ENCODE results near the gene PLSCR1. TPM values are rescaled to one million over a fixed set of nuclear protein-coding genes. Genes with fewer than 3 reads are reported as not detected.

Gene PLSCR1
- total and polyA plus RNA-seq, 2 experiments from 2014 or later, result 62.7 to 78.3 TPM

DNA sequence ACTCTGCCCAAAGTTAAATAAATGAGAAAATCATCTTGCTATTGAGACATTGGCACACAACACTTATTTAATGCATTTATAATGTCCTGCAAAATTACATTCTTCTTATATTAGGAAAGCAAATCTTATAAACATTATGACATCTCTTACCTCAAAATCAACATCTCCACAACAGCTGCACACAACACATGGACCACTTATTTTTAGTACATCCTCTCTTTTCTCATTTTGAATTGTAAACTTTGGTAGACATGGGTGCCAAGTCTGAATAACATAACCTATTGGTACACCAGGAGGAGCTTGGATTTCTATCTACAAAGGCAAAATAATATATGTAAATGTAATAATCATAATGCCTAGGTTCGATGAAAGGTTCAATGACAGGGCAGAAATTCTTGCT, 23.0 kb downstream of the PLSCR1 start (continued):
- TF ChIP-seq ZNF462 (CRISPR knock-in tag; IDR thresholded peaks at IDR 0.05) (no peak), STAT1 (IDR thresholded peaks at IDR 0.05; ENCODE audit: unreplicated experiment) (no peak), EZH2phosphoT487 (IDR thresholded peaks at IDR 0.05; ENCODE audit: unreplicated experiment) (no peak)
- TF ChIP-seq, protein P1, sequence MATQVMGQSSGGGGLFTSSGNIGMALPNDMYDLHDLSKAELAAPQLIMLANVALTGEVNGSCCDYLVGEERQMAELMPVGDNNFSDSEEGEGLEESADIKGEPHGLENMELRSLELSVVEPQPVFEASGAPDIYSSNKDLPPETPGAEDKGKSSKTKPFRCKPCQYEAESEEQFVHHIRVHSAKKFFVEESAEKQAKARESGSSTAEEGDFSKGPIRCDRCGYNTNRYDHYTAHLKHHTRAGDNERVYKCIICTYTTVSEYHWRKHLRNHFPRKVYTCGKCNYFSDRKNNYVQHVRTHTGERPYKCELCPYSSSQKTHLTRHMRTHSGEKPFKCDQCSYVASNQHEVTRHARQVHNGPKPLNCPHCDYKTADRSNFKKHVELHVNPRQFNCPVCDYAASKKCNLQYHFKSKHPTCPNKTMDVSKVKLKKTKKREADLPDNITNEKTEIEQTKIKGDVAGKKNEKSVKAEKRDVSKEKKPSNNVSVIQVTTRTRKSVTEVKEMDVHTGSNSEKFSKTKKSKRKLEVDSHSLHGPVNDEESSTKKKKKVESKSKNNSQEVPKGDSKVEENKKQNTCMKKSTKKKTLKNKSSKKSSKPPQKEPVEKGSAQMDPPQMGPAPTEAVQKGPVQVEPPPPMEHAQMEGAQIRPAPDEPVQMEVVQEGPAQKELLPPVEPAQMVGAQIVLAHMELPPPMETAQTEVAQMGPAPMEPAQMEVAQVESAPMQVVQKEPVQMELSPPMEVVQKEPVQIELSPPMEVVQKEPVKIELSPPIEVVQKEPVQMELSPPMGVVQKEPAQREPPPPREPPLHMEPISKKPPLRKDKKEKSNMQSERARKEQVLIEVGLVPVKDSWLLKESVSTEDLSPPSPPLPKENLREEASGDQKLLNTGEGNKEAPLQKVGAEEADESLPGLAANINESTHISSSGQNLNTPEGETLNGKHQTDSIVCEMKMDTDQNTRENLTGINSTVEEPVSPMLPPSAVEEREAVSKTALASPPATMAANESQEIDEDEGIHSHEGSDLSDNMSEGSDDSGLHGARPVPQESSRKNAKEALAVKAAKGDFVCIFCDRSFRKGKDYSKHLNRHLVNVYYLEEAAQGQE (IDR thresholded peaks at IDR 0.05; ENCODE audit: unreplicated experiment), result no peak
- TF ChIP-seq, protein P2, sequence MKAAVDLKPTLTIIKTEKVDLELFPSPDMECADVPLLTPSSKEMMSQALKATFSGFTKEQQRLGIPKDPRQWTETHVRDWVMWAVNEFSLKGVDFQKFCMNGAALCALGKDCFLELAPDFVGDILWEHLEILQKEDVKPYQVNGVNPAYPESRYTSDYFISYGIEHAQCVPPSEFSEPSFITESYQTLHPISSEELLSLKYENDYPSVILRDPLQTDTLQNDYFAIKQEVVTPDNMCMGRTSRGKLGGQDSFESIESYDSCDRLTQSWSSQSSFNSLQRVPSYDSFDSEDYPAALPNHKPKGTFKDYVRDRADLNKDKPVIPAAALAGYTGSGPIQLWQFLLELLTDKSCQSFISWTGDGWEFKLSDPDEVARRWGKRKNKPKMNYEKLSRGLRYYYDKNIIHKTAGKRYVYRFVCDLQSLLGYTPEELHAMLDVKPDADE (IDR thresholded peaks at IDR 0.05), result no peak
